Muscle layer of colon (tissue), 2 donors: ENCODE results near the gene LRRC3.

Experiments used
- H3K27ac ChIP-seq: one replicate; pipeline ENCODE4 v1.7.0; 2013; ENCODE audit warnings: low read depth, mild to moderate bottlenecking, low read length, moderate library complexity
- H3K27me3 ChIP-seq, 2 donors: one replicate each; pipeline ENCODE4 v1.7.0; 2013; ENCODE audit warnings: low read length in 2 of 2, mild to moderate bottlenecking in 2 of 2; ENCODE audit not compliant: insufficient read depth in 2 of 2, control insufficient read depth in 1 of 2
- H3K36me3 ChIP-seq: one replicate; pipeline ENCODE4 v1.7.0; 2013; ENCODE audit warnings: mild to moderate bottlenecking, low read length; ENCODE audit not compliant: insufficient read depth
- H3K4me1 ChIP-seq: one replicate; pipeline ENCODE4 v1.7.0; 2013; ENCODE audit warnings: mild to moderate bottlenecking, low read length; ENCODE audit not compliant: insufficient read depth
- H3K4me3 ChIP-seq, 2 donors: one replicate each; pipeline ENCODE4 v1.7.0; 2013; ENCODE audit warnings: low read length in 2 of 2, low read depth in 1 of 2, mild to moderate bottlenecking in 1 of 2, moderate library complexity in 1 of 2
- H3K9ac ChIP-seq: one replicate; pipeline ENCODE4 v1.7.0; 2013; ENCODE audit warnings: low read length
- H3K9me3 ChIP-seq: one replicate; pipeline ENCODE4 v1.7.0; 2013; ENCODE audit warnings: mild to moderate bottlenecking, low read length
- donor health status: abdominal sarcoma.
- donor health status: Adenocarcinoma of cecum.

The LRRC3 gene

DNA sequence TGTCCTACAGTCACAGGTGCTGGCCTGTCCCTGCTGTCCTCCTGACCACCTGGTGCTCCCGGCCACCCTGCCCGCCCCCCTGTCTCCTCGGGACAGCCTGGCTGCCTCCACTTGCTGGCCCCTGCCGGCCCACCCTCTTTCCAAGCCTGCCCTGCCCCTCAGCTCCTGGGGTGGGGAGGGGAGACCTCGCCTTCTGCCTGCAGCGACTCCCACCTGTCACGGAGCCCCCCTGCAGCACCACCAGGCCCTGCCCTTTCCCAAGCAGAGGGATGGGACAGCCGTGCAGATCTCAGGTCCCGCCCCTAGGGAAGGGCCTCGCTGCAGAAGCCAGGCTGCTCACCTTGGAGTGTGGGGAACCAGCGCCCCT lies 7.5 kb downstream of the LRRC3 start:
- Histone ChIP-seq H3K27ac (no peak overlapping the region), H3K4me1 (peaks cover 4% of the 10 kb centered on the region), H3K4me3 (no peak overlapping the region), H3K36me3 (no peaks in the 10 kb centered on the region), H3K9ac (no peak overlapping the region), H3K9me3 (no peaks in the 10 kb centered on the region), H3K27me3 (no peaks in the 10 kb centered on the region)

DNA sequence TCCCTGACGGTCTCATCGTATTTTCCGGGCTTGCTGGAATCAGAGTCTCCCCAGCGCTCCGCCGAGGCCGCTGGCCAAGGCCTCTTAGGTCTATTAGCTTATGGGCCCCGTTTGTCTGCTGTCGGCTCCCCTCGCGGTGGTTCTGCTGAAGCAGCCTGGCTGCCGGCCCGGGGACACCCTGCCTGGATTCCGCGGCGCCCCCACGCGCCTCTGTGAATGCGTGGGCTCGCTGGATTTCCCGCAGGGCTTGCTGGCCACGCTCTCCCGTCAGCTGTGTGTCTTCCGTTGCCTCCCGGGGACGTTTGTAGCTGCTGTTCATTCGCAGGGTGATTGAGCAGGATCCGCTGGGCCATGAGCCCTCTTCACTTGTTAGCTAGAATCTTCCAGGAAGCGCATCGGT lies 8.4 kb downstream of the LRRC3 start:
- no peak overlapping the region for H3K27ac ChIP-seq
- H3K4me1 ChIP-seq, result peaks cover 4% of the 10 kb centered on the region
- no peak overlapping the region for H3K4me3 ChIP-seq
- H3K9me3 ChIP-seq, result no peaks in the 10 kb centered on the region
- H3K9ac ChIP-seq, result no peak overlapping the region
- no peaks in the 10 kb centered on the region for H3K36me3 ChIP-seq
- H3K27me3 ChIP-seq, result no peaks in the 10 kb centered on the region

DNA sequence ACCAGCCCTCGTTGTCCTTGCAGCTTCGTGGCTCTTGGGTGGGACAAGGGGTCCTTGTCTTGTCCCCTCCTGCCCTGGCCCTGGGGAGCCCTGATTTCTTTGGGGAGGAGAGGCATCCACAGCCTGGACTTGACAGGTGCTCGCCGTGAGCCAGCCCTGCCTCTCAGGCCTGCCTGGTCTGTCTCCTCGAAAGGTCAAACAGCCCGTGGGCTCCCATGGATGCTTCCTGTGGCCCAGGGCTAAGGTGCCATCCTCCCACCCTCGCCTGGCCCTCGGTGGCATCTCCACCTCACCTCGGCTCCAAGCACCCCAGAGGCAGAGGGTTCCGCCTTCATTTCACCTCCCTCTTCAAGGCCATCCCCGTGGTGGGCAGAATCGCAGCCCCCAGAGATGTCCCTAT lies 9.0 kb downstream of the LRRC3 start:
- Histone ChIP-seq H3K9me3 (no peaks in the 10 kb centered on the region), H3K4me1 (peaks cover 4% of the 10 kb centered on the region), H3K9ac (no peak overlapping the region), H3K36me3 (no peaks in the 10 kb centered on the region), H3K27ac (no peak overlapping the region), H3K4me3 (no peak overlapping the region), H3K27me3 (no peaks in the 10 kb centered on the region)

DNA sequence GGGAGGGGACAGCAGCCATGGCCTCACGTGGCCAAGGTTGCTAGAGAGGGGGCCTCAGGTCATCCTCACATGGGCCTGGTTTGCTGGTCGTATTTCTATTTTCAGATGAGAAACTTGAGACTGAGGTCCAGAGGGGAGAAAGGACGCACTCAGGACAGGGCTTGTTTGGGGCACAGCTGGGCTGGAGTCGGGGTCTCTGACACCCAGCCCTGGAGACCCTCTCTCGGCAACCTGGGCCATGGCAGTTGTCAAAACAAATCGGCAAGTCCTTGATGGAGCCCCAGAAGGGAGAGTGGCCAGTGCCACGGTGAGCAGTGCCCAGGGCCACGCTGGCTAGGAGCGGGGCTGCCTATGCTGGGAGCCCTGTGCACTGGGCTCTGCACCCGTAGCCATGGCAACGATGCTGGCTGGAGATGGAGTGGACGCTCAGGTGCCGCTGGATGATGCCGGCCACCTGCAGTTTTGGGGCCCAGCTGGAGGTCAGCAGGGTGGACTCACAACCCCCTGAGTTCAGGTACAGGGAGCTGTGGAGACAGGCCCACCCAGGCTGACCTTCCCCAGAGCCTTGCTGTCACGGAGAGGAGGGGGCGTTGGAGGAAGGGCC lies 11.1 kb downstream of the LRRC3 start:
- H3K4me3 ChIP-seq, result no peak overlapping the region
- H3K36me3 ChIP-seq, result no peaks in the 10 kb centered on the region
- no peak overlapping the region for H3K27ac ChIP-seq
- H3K27me3 ChIP-seq, result no peaks in the 10 kb centered on the region
- H3K4me1 ChIP-seq, result peaks cover 4% of the 10 kb centered on the region
- no peak overlapping the region for H3K9ac ChIP-seq
- no peaks in the 10 kb centered on the region for H3K9me3 ChIP-seq

DNA sequence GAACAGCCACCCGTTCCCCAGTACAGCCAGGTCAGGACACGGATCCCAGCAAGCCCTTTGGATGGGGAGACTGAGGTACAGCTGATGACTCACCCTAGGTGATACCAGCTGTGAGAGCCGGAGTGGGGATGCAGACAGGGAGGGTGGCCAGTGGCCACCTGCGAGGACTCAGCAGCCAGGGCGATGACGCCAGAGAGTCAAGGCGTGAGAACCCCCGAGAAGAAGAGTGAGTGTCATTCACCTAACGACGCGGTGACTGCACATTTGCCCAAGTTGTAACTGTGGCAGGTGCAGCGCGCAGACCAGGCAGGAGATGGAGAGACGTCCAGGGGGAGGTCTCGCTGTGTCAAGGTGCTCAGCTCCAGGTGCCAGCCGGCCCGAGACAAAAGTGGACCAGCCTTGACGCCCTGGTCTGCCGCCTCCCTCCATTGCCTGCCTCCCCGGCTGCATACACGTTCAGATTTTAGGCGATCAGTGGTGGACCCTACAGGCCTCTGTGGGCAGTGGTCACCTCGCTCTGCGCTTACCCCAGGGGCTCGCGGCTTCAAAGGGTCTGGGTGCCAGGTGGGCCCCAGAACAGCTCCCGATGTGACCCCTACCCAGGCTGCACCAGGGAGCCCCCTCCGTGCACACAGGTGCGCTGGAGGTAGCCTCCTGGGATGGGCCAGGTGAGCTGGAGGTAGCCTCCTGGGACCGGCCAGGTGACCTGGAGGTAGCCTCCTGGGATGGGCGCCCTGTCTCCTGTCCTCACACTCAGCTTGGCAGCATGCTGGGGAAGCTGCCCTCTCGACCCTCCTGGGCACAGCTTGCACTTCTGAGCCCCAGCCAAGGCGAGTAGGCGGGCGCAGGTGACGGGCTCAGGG lies 11.9 kb downstream of the LRRC3 start:
- H3K27me3 ChIP-seq, result no peaks in the 10 kb centered on the region
- H3K4me1 ChIP-seq, result no peaks in the 10 kb centered on the region
- no peaks in the 10 kb centered on the region for H3K9me3 ChIP-seq
- no peaks in the 10 kb centered on the region for H3K36me3 ChIP-seq
- H3K4me3 ChIP-seq, result no peak overlapping the region
- no peak overlapping the region for H3K27ac ChIP-seq
- H3K9ac ChIP-seq, result no peak overlapping the region

DNA sequence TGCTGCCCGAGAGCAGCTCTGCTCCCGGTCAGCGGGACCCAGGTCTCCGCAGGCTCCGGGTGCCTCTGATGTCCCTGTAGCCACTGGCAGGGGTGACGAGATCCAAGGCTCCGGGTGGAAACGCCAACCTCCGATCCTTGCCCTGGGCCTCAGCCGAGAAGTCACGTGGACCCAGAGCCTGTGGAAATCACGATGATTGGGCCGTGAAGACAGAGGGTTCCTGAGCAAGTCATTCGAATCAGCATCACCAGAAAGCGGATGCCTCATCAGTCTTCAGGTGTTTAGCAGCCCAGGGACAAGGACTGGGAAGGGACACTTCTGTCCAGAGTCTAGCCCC lies 12.5 kb downstream of the LRRC3 start:
- Histone ChIP-seq H3K4me3 (no peak overlapping the region), H3K27me3 (no peaks in the 10 kb centered on the region), H3K36me3 (no peaks in the 10 kb centered on the region), H3K27ac (no peak overlapping the region), H3K9ac (no peak overlapping the region), H3K9me3 (no peaks in the 10 kb centered on the region), H3K4me1 (no peaks in the 10 kb centered on the region)

DNA sequence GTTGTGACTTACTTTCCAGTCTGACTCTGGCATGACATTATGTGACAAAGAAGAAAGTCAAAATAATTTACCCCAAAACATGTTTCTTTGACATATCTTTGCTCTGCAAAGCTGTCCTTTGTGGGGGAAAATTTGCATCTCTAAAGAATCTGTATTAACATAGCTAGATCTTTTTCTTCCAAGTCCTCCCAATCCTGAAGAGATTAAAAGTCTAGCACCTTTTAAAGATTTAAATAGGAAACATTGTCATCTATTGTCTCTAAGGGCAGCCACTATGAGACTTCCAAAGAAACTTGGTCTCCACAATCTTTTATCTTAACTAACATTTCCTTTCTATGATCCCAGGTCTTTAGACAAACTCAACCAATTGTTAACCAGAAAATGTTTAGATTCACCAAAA lies 16.0 kb downstream of the LRRC3 start:
- no peaks in the 10 kb centered on the region for H3K27me3 ChIP-seq
- no peak overlapping the region for H3K4me3 ChIP-seq
- H3K4me1 ChIP-seq, result no peaks in the 10 kb centered on the region
- no peak overlapping the region for H3K27ac ChIP-seq
- H3K9ac ChIP-seq, result no peak overlapping the region
- no peaks in the 10 kb centered on the region for H3K9me3 ChIP-seq
- H3K36me3 ChIP-seq, result no peaks in the 10 kb centered on the region

DNA sequence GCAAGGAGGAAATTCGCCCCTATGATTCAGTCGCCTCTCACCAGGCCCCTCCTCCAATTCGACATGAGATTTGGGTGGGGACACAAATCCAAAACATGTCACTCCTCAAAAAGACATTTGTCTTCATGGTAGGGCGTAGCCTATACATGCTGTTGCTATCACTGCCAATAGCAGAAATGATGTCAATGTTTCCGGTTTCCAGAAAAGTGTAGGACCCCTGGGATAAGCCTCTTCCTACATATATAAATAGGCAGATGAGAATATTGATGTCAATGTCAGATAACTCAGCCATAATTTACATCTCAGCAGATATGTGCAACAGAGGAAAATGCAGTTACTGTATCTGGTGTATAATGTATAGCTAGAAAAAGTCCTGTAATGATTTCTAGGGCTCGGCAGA lies 16.7 kb downstream of the LRRC3 start:
- Histone ChIP-seq H3K9ac (no peak overlapping the region), H3K4me3 (no peak overlapping the region), H3K36me3 (no peaks in the 10 kb centered on the region), H3K4me1 (no peaks in the 10 kb centered on the region), H3K9me3 (no peaks in the 10 kb centered on the region), H3K27me3 (no peaks in the 10 kb centered on the region), H3K27ac (no peak overlapping the region)

DNA sequence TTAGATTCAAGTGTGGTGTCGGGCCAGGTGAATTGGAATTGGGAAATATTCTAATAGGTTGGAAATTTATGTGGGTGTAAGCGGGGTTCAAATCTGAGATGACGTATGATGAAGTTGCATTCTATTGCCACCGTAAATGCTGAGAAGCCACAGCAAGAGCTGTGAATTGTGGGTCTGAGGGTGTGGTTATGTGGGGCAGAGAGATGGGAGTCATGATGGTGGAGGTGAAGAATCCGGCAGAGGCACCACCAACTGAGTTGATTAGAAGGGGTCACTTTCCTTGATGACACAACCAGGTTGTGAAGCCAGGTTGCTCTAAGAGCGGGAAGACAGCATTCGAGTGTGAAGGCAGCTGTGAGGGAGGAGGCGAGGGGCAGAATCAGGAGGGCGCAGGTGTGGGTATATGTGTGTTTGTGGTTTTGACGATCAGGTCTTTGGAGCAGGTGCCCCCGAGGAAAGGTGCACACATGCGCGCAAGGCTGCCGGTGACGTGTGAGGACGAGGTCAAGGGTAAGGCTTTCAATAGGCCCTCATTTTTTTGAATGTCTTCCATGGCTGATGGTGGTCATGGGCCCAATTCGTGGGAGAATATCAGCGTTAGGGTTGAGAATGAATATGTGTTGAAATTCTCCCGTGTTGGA lies 18.7 kb downstream of the LRRC3 start:
- H3K27me3 ChIP-seq, result no peaks in the 10 kb centered on the region
- no peaks in the 10 kb centered on the region for H3K9me3 ChIP-seq
- H3K4me1 ChIP-seq, result peaks cover 18% of the 10 kb centered on the region
- no peaks in the 10 kb centered on the region for H3K36me3 ChIP-seq
- H3K9ac ChIP-seq, result no peak overlapping the region
- no peak overlapping the region for H3K4me3 ChIP-seq
- H3K27ac ChIP-seq, result no peak overlapping the region

DNA sequence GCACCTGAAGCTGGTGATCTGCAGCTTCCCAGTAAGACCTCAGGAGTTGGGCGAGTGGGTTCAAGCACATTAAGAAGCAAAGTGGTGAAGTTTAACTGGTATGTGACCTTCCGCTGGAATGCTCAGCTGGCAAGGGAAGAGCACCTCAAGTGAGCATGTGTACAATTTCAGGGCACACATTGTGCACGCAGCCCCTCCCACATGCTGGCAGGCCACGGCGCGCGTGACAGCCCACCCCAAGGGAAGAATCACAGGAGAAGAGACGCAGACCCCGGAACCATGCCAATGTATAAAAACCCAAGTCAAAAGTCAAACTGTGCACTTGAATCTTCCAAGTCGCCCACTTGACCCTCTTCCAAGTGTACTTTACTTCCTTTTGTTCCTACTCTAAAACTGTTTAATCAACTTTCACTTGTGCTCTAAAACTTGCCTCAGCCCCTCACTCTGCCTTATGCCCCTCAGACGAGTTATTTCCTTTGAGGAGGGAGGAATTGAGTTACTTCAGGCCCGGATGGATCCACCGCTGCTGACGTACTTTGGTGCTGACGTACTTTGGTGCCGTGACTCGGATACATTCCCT lies 20.0 kb downstream of the LRRC3 start:
- Histone ChIP-seq H3K36me3 (no peaks in the 10 kb centered on the region), H3K4me3 (no peak overlapping the region), H3K27ac (no peak overlapping the region)

DNA sequence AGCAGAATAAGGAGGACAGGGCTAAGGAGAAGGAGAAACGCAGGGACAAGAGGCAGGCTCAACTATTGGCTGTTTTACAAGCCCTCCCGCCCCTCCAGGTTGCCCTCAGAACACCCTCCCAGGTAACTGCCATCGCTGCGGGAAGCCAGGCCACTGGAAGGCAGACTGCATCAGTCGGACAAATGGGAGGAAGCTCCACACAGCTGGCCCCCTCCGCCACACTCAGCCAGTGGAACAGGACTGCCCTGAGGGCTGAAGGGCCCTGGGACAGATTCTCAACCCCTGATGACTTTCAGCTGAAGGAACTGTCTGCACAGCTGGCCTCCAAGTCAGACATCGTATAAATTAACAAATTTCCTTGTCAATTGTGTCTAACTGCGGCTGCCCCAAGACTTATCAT lies 21.8 kb downstream of the LRRC3 start:
- Histone ChIP-seq H3K27ac (no peak overlapping the region), H3K4me3 (no peak overlapping the region)

More for the DNA sequence above, 20.0 kb downstream of the LRRC3 start:
- no peaks in the 10 kb centered on the region for H3K9me3 ChIP-seq
- H3K27me3 ChIP-seq, result no peaks in the 10 kb centered on the region
- H3K9ac ChIP-seq, result no peak overlapping the region
- peaks cover 18% of the 10 kb centered on the region for H3K4me1 ChIP-seq

More for the DNA sequence above, 21.8 kb downstream of the LRRC3 start:
- Histone ChIP-seq H3K9ac (no peak overlapping the region), H3K36me3 (no peaks in the 10 kb centered on the region), H3K4me1 (peaks cover 18% of the 10 kb centered on the region), H3K27me3 (no peaks in the 10 kb centered on the region), H3K9me3 (no peaks in the 10 kb centered on the region)
